NT2/D1 (cell line): ENCODE measurements around the gene S100A16.

Experiments used
- SUZ12 ChIP-seq: IDR thresholded peaks from 2 replicates; pipeline ENCODE4 v1.6.1; 2011; ENCODE audit not compliant: insufficient read length, insufficient read depth; ENCODE audit errors: extremely low read depth
- YY1 ChIP-seq: IDR thresholded peaks from 2 replicates; pipeline ENCODE4 v1.6.1; 2011; ENCODE audit not compliant: insufficient read length, insufficient read depth
- ZNF274 ChIP-seq: IDR thresholded peaks from 2 replicates; pipeline ENCODE4 v1.6.1; 2011; ENCODE audit warnings: mild to moderate bottlenecking, low read depth, low read length

- TF ChIP-seq SUZ12 (no peak), YY1 (no peak), ZNF274 (no peak)
These were observed 2.1 kb downstream of the S100A16 start for GRCh38 chr1:153610811-153611301.
